Measurements from ENCODE around the gene PEBP1. TPM values are rescaled to one million over a fixed set of nuclear protein-coding genes. Genes with fewer than 3 reads are reported as not detected.

Gene PEBP1
- total RNA-seq, 1 experiment from 2014 or later = 368 TPM

- H3K79me2 ChIP-seq (ENCODE audit: low read length) = peaks cover 9% of the 10 kb centered on the region; the same call in 1 of the 2 replicates
- H3K4me3 ChIP-seq (ENCODE audit: low read length) = no peak overlapping the region
- no peaks in the 10 kb centered on the region for H4K20me1 ChIP-seq (ENCODE audit: low read length)
- H3F3A ChIP-seq (ENCODE audit: low read length, unreplicated experiment) = peaks cover 2% of the 10 kb centered on the region
- ATAC-seq = no peak
- no peak for TF ChIP-seq EZH2 (IDR thresholded peaks at IDR 0.05; ENCODE audit: low read length, unreplicated experiment)
- TF ChIP-seq CTCF (conservative IDR thresholded peaks at IDR 0.05; ENCODE audit: low read depth, low read length) = no peak
- TF ChIP-seq EZH2phosphoT487 (IDR thresholded peaks at IDR 0.05; ENCODE audit: borderline replicate concordance, low read length) = no peak
- DNase-seq = no peak
- CTCF ChIA-PET = interaction anchor here (0.6 kb wide), 1 partner anchor 1542 kb away, joined by 4 read pairs; no protein-coding TSS in a partner anchor
- BruUV-seq (replicated peaks) = no TSS peak
- no peaks in the 10 kb centered on the region for H3K9me2 ChIP-seq (replicated peaks; ENCODE audit: low read length)
- H2AFZ ChIP-seq (ENCODE audit: low read length) = no peak overlapping the region
- peaks cover 6% of the 10 kb centered on the region for H3K4me1 ChIP-seq (ENCODE audit: insufficient read depth, low read length)
- H3K4me2 ChIP-seq (ENCODE audit: low read length) = no peak overlapping the region
- H3K9me3 ChIP-seq (ENCODE audit: low read length) = no peaks in the 10 kb centered on the region
- H3K9ac ChIP-seq (ENCODE audit: low read length) = no peak overlapping the region
- no peak overlapping the region for H3K27ac ChIP-seq (ENCODE audit: low read length)
- H3K36me3 ChIP-seq (ENCODE audit: low read depth, low read length) = no peaks in the 10 kb centered on the region
- no peaks in the 10 kb centered on the region for H3K27me3 ChIP-seq (ENCODE audit: low read length)
- intact Hi-C loops (cut with micrococcal nuclease) = no loop called here
- POLR2A ChIA-PET (ENCODE audit: unreplicated experiment) = no interaction called here
Observed at GRCh38 chr12:118107694-118108093, 28.2 kb upstream of the PEBP1 start.

- H3K9me3 ChIP-seq (ENCODE audit: low read length) = no peaks in the 10 kb centered on the region
- H3K9me2 ChIP-seq (replicated peaks; ENCODE audit: low read length) = no peaks in the 10 kb centered on the region
- DNase-seq (no peak), ATAC-seq (no peak; the same call in 1 of the 2 replicates)
- H3K4me1 ChIP-seq (ENCODE audit: insufficient read depth, low read length) = peaks cover 5% of the 10 kb centered on the region; the same call in 1 of the 2 replicates
- no peak overlapping the region for H3K9ac ChIP-seq (ENCODE audit: low read length)
- H3K4me2 ChIP-seq (ENCODE audit: low read length) = no peak overlapping the region
- H4K20me1 ChIP-seq (ENCODE audit: low read length) = no peaks in the 10 kb centered on the region
- H3K4me3 ChIP-seq (ENCODE audit: low read length) = no peak overlapping the region
- H3K27ac ChIP-seq (ENCODE audit: low read length) = no peak overlapping the region
- BruUV-seq (replicated peaks) = no TSS peak
- ChIA-PET CTCF (no interaction called here), POLR2A (ENCODE audit: unreplicated experiment) (no interaction called here)
- no peaks in the 10 kb centered on the region for H3K36me3 ChIP-seq (ENCODE audit: low read depth, low read length)
- TF ChIP-seq EZH2 (IDR thresholded peaks at IDR 0.05; ENCODE audit: low read length, unreplicated experiment) = no peak
- TF ChIP-seq EZH2phosphoT487 (IDR thresholded peaks at IDR 0.05; ENCODE audit: borderline replicate concordance, low read length) = no peak
- no peak for TF ChIP-seq CTCF (conservative IDR thresholded peaks at IDR 0.05; ENCODE audit: low read depth, low read length)
- intact Hi-C loops (cut with micrococcal nuclease) = no loop called here
- H2AFZ ChIP-seq (ENCODE audit: low read length) = no peak overlapping the region
- H3F3A ChIP-seq (ENCODE audit: low read length, unreplicated experiment) = no peaks in the 10 kb centered on the region
- no peaks in the 10 kb centered on the region for H3K27me3 ChIP-seq (ENCODE audit: low read length)
- no peaks in the 10 kb centered on the region for H3K79me2 ChIP-seq (ENCODE audit: low read length)
Observed at GRCh38 chr12:118109088-118109487, 26.8 kb upstream of the PEBP1 start.

- Histone ChIP-seq H3K4me2 (ENCODE audit: low read length) (no peak overlapping the region), H4K20me1 (ENCODE audit: low read length) (no peaks in the 10 kb centered on the region), H3K9me2 (replicated peaks; ENCODE audit: low read length) (no peaks in the 10 kb centered on the region), H3K4me3 (ENCODE audit: low read length) (no peak overlapping the region), H3F3A (ENCODE audit: low read length, unreplicated experiment) (no peaks in the 10 kb centered on the region), H3K27ac (ENCODE audit: low read length) (no peak overlapping the region), H3K79me2 (ENCODE audit: low read length) (no peaks in the 10 kb centered on the region), H3K36me3 (ENCODE audit: low read depth, low read length) (peaks cover 4% of the 10 kb centered on the region; the same call in 1 of the 2 replicates), H3K27me3 (ENCODE audit: low read length) (no peaks in the 10 kb centered on the region), H3K9me3 (ENCODE audit: low read length) (0 out of 2 replicates have a peak, but pooled peaks cover 6% of the 10 kb centered on the region), H2AFZ (ENCODE audit: low read length) (no peak overlapping the region), H3K4me1 (ENCODE audit: insufficient read depth, low read length) (peaks cover 8% of the 10 kb centered on the region; the same call in 1 of the 2 replicates), H3K9ac (ENCODE audit: low read length) (no peak overlapping the region)
- BruUV-seq (replicated peaks) = no TSS peak
- intact Hi-C loops (cut with micrococcal nuclease) = no loop called here
- no peak for DNase-seq
- TF ChIP-seq EZH2phosphoT487 (IDR thresholded peaks at IDR 0.05; ENCODE audit: borderline replicate concordance, low read length) = no peak
- TF ChIP-seq EZH2 (IDR thresholded peaks at IDR 0.05; ENCODE audit: low read length, unreplicated experiment) = no peak
- TF ChIP-seq CTCF (conservative IDR thresholded peaks at IDR 0.05; ENCODE audit: low read depth, low read length) = no peak
- ChIA-PET CTCF (no interaction called here), POLR2A (ENCODE audit: unreplicated experiment) (no interaction called here)
- no peak for ATAC-seq
Observed at GRCh38 chr12:118119449-118119879, 16.5 kb upstream of the PEBP1 start.

Measured in PC-3 (cell line).